GM12892 (cell line): ENCODE measurements around the gene PRKAG3. TPM values are rescaled to one million over a fixed set of nuclear protein-coding genes. Genes with fewer than 3 reads are reported as not detected.

ENCODE experiments used
- DNase-seq: peaks from one replicate; pipeline ENCODE4 v3.0.0; 2011; ENCODE audit not compliant: insufficient read length
- FAIRE-seq: peaks from 2 replicates; lab custom pipeline; 2011; peaks lifted over from hg19 to GRCh38; lab: Jason Lieb, UNC
- POLR2A ChIP-seq: IDR thresholded peaks from 2 replicates; pipeline ENCODE4 v1.6.1; 2011; ENCODE audit warnings: low read depth, low read length, control low read depth
- POLR2AphosphoS5 ChIP-seq: IDR thresholded peaks from 2 replicates; pipeline ENCODE4 v1.6.1; 2011; ENCODE audit warnings: low read depth, low read length, control low read depth
- TAF1 ChIP-seq: IDR thresholded peaks from 2 replicates; pipeline ENCODE4 v1.6.1; 2011; ENCODE audit warnings: low read depth, mild to moderate bottlenecking, control low read depth, low read length, borderline replicate concordance
- polyA plus RNA-seq: library from polyadenylated mRNA; unstranded; fragments of >200 nt; gene quantifications from one replicate; pipeline ENCODE4 v1.2.1, GENCODE V29; 2012; ENCODE audit warnings: missing spikeins, inconsistent platforms; ENCODE audit not compliant: missing spikeins

Gene PRKAG3
- polyA plus RNA-seq = not detected

DNA sequence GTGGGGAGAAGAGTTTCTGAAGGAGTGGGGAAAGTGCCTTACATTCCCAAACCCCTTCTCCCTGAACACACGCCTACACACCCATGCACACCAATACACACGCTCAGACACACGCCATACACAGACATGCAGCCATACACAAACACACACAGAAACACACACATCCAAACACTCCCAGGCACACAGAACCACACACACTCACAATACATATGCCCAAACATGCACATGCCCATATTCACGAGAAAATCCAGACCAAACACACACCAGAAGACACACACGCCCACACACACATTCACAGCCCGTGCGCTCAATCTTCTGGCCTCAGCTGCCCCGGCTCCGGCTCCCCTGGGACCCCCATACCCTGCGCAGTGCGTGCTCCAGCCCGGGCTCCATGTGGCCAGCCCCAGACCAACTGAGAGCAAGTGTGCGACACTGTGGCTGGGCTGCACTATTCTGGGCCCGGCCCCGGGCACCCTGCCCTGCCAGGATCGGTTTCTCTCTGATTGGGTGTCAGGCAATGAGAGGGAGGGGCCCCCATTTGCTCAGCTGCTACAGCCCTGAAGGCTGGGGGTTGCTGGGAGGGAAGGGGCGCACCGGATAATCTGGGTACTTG is at the start of gene PRKAG3:
Gene PRKAG3, minus strand, starts transcription at position 426 of the 613 bp plus-strand sequence.
- no peak for DNase-seq
- FAIRE-seq = no peak

DNA sequence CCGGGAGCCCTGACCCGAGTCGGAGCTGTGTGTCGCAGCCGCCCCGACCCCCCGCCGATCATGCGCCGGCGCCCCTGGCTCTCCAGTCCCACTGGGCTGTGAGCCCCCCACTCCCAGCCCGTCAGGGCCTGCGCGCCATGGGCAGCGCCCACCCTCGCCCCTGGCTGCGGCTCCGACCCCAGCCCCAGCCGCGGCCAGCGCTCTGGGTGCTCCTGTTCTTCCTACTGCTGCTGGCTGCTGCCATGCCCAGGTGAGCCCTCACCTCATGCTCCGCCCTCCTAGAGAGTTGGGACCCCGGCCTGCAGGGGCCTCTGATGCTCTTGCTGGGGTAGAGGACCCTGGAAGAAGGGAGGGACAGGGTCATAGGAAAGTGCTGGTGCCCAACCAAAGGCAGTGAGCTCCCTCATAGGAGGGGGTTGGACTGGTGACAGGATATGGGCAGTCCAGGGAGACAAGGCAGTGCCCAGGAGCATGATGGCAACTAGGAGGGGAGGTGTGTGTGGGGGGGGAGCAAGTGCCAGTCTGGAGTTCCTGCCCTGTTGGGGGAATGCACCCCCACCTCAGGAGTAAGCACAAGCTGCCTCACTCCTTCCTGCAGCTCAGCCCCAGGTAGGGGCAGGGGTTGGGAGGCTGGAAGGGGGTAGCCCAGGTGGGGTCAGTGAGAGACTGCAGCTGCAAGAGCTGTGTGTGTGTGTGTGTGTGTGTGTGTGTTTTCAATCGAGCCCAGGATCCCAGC is 49.4 kb upstream of the PRKAG3 start:
- DNase-seq (no peak), FAIRE-seq (peak; percentile 50)
- TF ChIP-seq POLR2AphosphoS5 (no peak), TAF1 (no peak), POLR2A (no peak)

More for the DNA sequence above, at the start of gene PRKAG3:
- TF ChIP-seq POLR2AphosphoS5 (no peak), POLR2A (no peak), TAF1 (no peak)

DNA sequence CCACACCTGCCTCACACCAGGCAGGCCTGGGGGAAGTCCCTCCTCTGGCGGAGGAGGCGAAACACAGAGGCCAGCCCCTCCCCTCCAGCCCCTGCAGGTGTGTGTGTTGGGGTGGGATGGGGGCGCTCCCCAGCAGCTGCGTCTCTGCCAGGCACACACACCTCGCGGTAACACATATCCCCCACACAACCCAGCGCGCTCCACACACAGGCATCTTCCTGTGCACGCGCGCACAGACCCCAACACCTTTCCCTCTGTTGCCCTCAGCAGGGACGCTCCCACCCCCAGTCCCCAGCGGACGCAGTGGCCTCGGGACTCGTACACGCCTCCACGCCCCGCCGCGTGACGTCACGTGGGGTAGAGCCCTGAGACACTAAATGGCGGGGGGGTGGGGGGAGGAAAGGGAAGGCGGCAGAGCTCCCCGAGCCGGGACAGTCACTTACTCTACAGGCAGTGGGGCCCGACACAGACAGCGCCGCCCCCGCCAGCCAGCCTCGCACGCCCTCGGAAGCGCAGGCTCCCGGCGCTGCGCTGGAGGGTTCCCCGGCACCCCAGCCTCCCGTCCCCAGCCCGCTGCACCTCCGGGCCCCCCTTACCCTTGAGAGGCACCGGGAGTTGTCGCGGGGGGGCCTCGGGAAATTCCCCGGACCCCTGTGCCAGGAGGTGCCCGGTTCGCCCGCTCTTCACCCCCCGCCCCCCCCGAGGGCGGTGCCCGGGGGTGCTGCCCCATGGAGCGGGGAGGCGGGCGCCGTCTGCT is 48.7 kb upstream of the PRKAG3 start, which contains the start of gene WNT10A:
Gene WNT10A, plus strand, starts transcription at position 751 of the 757 bp plus-strand sequence. CDS start 144 bp downstream, outside the sequence.
- FAIRE-seq (peak; percentile 98), DNase-seq (peak; percentile 83)
- TF ChIP-seq TAF1 (no peak; the same call in 1 of the 2 replicates), POLR2AphosphoS5 (peak; percentile 22; the same call in 1 of the 2 replicates), POLR2A (no peak)

DNA sequence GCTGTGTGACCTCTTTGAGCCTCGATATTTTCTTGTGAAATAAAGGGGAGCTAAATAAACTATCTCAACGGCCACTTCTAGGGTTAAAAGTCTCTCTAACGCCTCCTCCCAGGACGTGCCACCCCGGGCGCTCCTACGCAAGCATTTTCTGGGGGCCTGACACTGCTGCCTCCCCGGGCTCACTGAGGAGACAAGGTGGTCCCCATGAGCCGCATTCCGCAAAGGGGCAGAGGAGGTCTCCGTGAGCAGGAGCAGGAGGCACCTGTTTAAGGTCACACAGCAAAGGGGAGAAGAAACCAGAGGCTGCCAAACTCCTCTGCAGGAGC is 48.1 kb upstream of the PRKAG3 start:
- FAIRE-seq = no peak
- no peak for DNase-seq
- TF ChIP-seq POLR2A (no peak), POLR2AphosphoS5 (no peak), TAF1 (no peak)

DNA sequence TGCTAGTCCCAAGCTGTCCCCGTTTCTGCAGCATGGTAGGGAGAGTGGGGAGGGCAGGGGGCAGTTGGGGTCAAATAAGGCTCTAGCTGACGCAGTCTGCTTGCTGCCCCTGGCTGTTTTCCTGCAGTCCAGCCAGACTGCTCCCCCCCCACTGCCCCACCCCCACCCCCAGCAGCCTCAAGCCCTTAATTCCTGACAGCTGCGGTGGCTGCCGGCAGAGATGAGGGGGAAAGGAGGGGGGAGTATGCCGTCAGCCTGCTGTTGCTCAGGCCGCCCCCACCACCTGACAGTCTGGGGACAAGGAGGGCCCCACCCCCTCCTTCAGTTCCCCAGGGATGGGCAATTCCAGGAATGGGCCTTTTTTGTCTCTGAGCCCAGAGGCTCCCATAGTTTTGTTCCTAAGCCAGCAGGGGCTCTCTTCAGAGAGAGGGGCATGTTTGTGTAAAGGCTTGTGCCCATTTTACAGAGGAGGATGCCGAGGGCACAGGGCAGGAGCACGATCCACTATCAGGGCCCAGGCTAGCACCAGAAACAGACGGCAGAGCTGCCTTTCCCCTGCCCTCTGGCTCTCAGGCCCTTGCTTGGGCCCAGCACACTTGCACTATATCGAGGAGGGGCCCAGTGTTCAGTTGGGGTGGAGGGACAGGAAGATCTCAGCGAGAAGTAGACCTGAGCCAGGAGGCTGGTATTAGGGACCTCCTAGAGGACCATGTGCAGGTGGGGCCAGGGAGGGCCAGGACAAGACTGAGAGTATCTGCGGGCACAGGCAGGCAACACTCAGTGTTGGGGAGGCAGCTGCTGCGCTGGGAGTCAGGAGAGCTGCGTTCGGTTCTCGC is 47.5 kb upstream of the PRKAG3 start:
- FAIRE-seq (peak; percentile 82), DNase-seq (no peak)
- no peak for TF ChIP-seq POLR2A

DNA sequence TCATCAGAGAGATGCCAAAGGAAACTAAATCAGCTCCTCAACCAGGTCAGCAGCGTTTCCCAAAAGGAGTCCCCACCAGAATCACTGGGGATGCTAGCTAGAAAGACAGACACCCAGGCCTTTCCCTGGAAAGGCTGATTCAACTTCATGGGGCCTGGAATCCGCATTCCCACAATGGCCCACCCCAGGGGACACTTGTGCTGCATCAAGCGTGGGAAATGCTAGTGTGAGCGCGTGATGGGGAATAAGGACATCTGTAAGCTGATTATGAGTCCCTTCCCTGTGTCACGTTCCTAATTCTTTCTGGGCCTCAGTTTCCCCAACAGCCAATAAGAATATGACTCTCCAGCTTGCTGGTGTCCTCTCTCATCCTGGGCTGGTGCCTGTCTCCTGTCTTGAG is 46.9 kb upstream of the PRKAG3 start:
- no peak for DNase-seq

DNA sequence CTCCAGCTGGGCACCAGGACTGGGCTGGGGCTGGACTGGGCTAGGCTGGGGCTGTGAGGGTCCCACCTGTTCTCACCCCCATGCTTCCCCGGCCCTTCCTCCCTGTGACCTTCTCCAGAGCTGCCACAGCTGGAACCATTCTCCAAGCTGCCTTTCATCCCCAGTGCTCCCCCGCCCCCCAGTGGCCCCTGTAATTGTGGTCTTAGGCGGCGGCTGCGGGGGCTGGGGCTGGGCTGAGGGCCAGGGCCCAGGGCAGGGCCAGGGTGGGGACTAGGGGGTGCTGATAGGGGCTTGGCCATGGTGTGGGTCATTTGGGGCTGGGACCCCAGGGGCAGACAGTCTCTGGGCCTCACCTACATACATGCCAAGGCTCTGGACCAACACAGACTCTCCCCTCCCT is 46.3 kb upstream of the PRKAG3 start:
- TF ChIP-seq TAF1 (no peak), POLR2AphosphoS5 (no peak), POLR2A (no peak)
- FAIRE-seq (no peak), DNase-seq (no peak)

More for the DNA sequence above, 46.9 kb upstream of the PRKAG3 start:
- TF ChIP-seq POLR2A (no peak), POLR2AphosphoS5 (no peak), TAF1 (no peak)
- FAIRE-seq = no peak

DNA sequence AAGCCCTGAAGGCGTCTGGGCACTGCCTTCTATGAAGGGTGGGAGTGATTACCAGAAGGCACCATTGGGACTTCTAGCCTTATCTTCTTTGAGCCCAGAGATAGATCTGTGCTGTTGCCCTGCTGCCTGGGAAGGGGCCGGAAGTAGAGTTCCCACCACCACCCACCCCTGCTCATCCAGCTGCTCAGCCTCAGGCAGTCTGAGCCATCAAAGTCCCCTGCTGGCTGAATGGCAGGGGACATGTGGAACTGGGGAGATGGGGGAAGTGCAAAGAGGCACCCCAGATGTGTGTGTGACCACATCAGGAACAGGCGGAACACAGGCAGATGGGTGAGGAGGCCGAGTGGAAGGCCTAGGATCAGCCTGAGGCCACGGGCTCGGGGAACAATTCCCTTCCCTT is 45.7 kb upstream of the PRKAG3 start:
- DNase-seq (no peak), FAIRE-seq (peak; percentile 33)
- no peak for TF ChIP-seq POLR2AphosphoS5
- no peak for TF ChIP-seq POLR2A
- no peak for TF ChIP-seq TAF1

DNA sequence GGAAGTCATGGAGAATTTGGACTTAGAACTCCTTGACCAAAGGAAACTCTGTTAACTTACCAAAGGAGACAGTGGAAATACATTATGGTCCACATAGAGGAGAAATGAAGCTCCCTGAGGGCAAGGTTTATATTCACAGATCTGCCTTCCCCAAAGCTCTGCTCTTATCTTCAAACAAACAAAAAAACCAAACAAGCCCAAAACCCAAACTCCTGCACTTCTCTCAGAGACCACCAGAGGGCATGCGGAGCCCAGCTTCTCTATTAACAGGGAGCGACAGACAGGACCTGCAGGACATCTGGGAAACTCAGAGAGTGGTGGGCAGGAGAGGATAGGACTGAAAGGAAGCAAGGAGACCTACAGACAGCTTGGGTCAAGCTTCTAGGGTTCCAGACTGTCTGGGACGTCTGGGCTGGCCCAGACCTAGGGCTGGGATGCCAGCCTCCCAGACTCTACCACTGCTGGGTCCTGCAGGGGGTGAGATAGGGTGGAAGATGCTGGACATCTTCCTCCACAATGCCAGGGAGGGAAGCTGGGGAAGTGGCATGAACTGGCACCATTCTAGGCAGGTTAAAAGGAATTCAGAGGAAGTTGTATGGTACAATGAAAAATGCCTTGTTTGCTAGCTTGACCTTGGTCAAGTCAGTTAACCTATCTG is 45.1 kb upstream of the PRKAG3 start:
- TF ChIP-seq POLR2A (no peak), POLR2AphosphoS5 (no peak), TAF1 (no peak)
- FAIRE-seq = peak; percentile 56

DNA sequence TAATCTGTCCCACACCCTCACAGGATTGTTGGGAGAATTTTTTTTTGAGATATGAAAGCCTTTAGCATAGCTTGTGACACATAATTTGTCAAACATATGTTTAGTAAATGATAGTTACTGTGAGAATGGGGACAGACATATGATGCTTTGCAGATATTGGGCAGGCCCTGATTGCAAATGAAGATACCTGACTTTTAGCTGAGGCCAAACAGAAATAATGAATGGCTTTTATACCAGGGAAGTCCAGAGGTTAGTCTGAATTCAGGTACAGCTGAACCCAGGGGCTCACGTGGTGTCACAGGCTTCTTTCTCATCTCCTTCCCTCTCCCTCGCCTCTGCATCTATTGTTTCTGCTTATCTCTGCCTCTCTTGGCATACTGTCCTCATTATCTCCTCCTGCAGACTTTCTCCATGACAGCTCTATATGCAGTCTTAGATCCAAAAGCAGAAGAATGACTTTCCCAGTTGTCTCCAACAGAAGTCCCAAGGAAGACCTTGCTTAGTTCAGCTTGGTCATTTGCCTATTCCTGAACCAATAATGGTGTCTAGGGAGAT is 44.2 kb upstream of the PRKAG3 start:
- FAIRE-seq = peak; percentile 36

More for the DNA sequence above, 45.1 kb upstream of the PRKAG3 start:
- DNase-seq = no peak

More for the DNA sequence above, 44.2 kb upstream of the PRKAG3 start:
- no peak for DNase-seq
- TF ChIP-seq TAF1 (no peak), POLR2AphosphoS5 (no peak), POLR2A (no peak)
